CD4-positive, CD25-positive, alpha-beta regulatory T cell (primary cell): ENCODE data around the gene TRMT44. TPM values are rescaled to one million over a fixed set of nuclear protein-coding genes. Genes with fewer than 3 reads are reported as not detected.

Experiments used
- ATAC-seq, 2 donors: fragments of 150-1000 bp; cut with Tn5 transposase; one replicate each; pipeline ENCODE4 v1.10.0; 2021; ENCODE audit warnings: low read depth in 2 of 2, moderate number of reproducible peaks in 2 of 2, moderate library complexity in 1 of 2
- DNase-seq, 3 donors: peaks; one replicate each; pipeline versions ENCODE4 v3.0.0 to v3.0.0-alpha.2; 2012 to 2022; ENCODE audit warnings: mixed read lengths in 1 of 3
- H3K27ac ChIP-seq: one replicate; pipeline ENCODE4 v1.7.0; 2013; ENCODE audit warnings: mild to moderate bottlenecking, low read length; ENCODE audit not compliant: insufficient read depth, poor library complexity, severe bottlenecking
- H3K27me3 ChIP-seq: one replicate; pipeline ENCODE4 v1.7.0; 2013; ENCODE audit warnings: low read length; ENCODE audit not compliant: control insufficient read depth, insufficient read depth
- H3K36me3 ChIP-seq: one replicate; pipeline ENCODE4 v1.7.0; 2013; ENCODE audit warnings: mild to moderate bottlenecking, low read length, moderate library complexity; ENCODE audit not compliant: control insufficient read depth, insufficient read depth
- H3K4me1 ChIP-seq: 2 replicates; pipeline ENCODE4 v1.7.0; 2013; ENCODE audit warnings: mild to moderate bottlenecking, low read length; ENCODE audit not compliant: insufficient read depth, control insufficient read depth, poor library complexity, severe bottlenecking
- H3K4me3 ChIP-seq: one replicate; pipeline ENCODE4 v1.7.0; 2013; ENCODE audit warnings: low read depth, mild to moderate bottlenecking, low read length, moderate library complexity
- H3K9me3 ChIP-seq, 2 experiments: 1 replicate in 1 of 2; 2 replicates in 1 of 2; pipeline ENCODE4 v1.7.0; 2013; ENCODE audit warnings: low read length in 2 of 2, mild to moderate bottlenecking in 1 of 2, moderate library complexity in 1 of 2; ENCODE audit not compliant: control insufficient read depth in 2 of 2
- H3K27ac Mint-ChIP-seq, 3 donors: one replicate each; pipeline ENCODE4 v1.8.0; 2020 to 2022; ENCODE audit warnings: mild to moderate bottlenecking in 3 of 3, mixed read lengths in 3 of 3, moderate library complexity in 2 of 3
- H3K27me3 Mint-ChIP-seq: one replicate; pipeline ENCODE4 v1.8.0; 2022; ENCODE audit warnings: mild to moderate bottlenecking, mixed read lengths
- H3K36me3 Mint-ChIP-seq: one replicate; pipeline ENCODE4 v1.8.0; 2020; ENCODE audit warnings: mixed read lengths
- H3K4me1 Mint-ChIP-seq, 4 donors: one replicate each; pipeline ENCODE4 v1.8.0; 2020 to 2022; ENCODE audit warnings: mixed read lengths in 4 of 4, mild to moderate bottlenecking in 1 of 4
- H3K4me3 Mint-ChIP-seq, 4 donors: one replicate each; pipeline ENCODE4 v1.8.0; 2020 to 2022; ENCODE audit warnings: mild to moderate bottlenecking in 4 of 4, mixed read lengths in 4 of 4, moderate library complexity in 3 of 4
- H3K9me3 Mint-ChIP-seq, 7 donors: one replicate each; pipeline ENCODE4 v1.8.0; 2020 to 2022; ENCODE audit warnings: mixed read lengths in 7 of 7, mild to moderate bottlenecking in 3 of 7, moderate library complexity in 2 of 7
- polyA plus RNA-seq, 4 donors: library from polyadenylated mRNA; unstranded; fragments of 300-500 nt; fragmentation: Illumina TruSeq; gene quantifications; one replicate each; pipeline ENCODE4 v1.2.3, GENCODE V29; 2021
- total RNA-seq: library from RNA; stranded (reverse); gene quantifications from one replicate; pipeline ENCODE4 v1.2.3, GENCODE V29; 2022

TRMT44 gene, protein sequence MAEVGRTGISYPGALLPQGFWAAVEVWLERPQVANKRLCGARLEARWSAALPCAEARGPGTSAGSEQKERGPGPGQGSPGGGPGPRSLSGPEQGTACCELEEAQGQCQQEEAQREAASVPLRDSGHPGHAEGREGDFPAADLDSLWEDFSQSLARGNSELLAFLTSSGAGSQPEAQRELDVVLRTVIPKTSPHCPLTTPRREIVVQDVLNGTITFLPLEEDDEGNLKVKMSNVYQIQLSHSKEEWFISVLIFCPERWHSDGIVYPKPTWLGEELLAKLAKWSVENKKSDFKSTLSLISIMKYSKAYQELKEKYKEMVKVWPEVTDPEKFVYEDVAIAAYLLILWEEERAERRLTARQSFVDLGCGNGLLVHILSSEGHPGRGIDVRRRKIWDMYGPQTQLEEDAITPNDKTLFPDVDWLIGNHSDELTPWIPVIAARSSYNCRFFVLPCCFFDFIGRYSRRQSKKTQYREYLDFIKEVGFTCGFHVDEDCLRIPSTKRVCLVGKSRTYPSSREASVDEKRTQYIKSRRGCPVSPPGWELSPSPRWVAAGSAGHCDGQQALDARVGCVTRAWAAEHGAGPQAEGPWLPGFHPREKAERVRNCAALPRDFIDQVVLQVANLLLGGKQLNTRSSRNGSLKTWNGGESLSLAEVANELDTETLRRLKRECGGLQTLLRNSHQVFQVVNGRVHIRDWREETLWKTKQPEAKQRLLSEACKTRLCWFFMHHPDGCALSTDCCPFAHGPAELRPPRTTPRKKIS
- 26.2 TPM for total RNA-seq
- 10 to 100 TPM; 10.9 to 18.8 (median 13.2) TPM for polyA plus RNA-seq

DNA sequence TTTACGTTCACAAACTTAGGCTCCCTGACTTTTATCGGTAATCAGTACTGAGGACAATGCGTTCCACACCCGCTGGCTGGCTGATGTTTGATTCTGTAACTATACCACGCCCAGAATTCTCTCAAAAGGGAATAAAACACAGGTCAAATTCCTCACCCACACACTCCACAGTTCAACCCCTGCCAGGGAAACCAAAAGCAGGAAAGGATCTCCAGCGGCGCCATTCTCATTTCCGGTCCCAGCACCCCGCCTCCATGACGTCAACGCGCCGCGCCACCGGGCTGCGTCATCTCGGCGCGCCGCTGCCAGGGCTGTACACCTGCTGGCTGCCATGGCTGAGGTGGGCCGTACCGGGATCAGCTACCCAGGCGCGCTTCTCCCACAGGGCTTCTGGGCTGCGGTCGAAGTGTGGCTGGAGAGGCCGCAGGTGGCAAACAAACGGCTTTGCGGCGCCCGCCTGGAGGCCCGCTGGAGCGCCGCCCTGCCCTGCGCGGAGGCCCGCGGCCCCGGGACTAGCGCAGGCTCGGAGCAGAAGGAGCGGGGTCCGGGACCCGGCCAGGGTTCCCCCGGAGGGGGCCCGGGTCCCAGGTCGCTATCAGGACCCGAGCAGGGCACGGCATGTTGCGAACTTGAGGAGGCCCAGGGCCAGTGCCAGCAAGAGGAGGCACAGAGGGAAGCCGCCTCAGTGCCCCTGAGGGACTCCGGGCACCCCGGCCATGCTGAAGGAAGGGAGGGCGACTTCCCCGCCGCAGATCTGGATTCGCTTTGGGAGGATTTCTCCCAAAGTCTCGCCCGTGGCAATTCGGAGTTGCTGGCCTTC is at the start of gene TRMT44, which contains the start of gene ACOX3:
Gene TRMT44 (plus strand): TSS at position 286 of the 820 bp plus-strand sequence. CDS start 46 bp downstream, at position 332.
Gene ACOX3 (minus strand): TSS at position 232 of the 820 bp plus-strand sequence. CDS start 24,202 bp downstream, outside the sequence.
- Histone ChIP-seq H3K4me1 (peaks cover 56% of the 10 kb centered on the region), H3K9me3 (no peaks in the 10 kb centered on the region), H3K27me3 (no peaks in the 10 kb centered on the region), H3K27ac (peak within 1 kb of the TSS; percentile 92), H3K4me3 (peak within 1 kb of the TSS; percentile 100), H3K36me3 (no peaks in the 10 kb centered on the region)
- peak within 1 kb of the TSS; percentile 95 to 99 (median 98) for H3K4me3 Mint-ChIP-seq
- DNase-seq (peak; percentile 93 to 96 (median 93)), ATAC-seq (peak; percentile 86 to 91)
- H3K36me3 Mint-ChIP-seq = peaks cover 13% of the 10 kb centered on the region
- no peaks in the 10 kb centered on the region for H3K27me3 Mint-ChIP-seq
- peak within 1 kb of the TSS; percentile 98 to 100 (median 99) for H3K27ac Mint-ChIP-seq
- peaks cover 50 to 87% (median 68%) of the 10 kb centered on the region in 4 donors for H3K4me1 Mint-ChIP-seq
- H3K9me3 Mint-ChIP-seq = peaks cover 0 to 2% (median 0%) of the 10 kb centered on the region in 7 donors

GRCh38 chr4:8391071-8391470 is 49.5 kb upstream of the TRMT44 start:
- Histone ChIP-seq H3K27ac (no peak overlapping the region), H3K9me3 (no peaks in the 10 kb centered on the region), H3K36me3 (peaks cover 23% of the 10 kb centered on the region), H3K4me1 (peaks cover 5% of the 10 kb centered on the region), H3K4me3 (no peak overlapping the region), H3K27me3 (no peaks in the 10 kb centered on the region)
- Mint-ChIP-seq H3K27ac (peak overlapping the region in 2 of 3 donors; percentile 67 to 90), H3K4me1 (peaks cover 0 to 21% (median 7%) of the 10 kb centered on the region in 4 donors), H3K27me3 (no peaks in the 10 kb centered on the region), H3K9me3 (no peaks in the 10 kb centered on the region), H3K4me3 (no peak overlapping the region), H3K36me3 (peaks cover 20% of the 10 kb centered on the region)
- DNase-seq (no peak), ATAC-seq (no peak)

GRCh38 chr4:8391972-8392371 is 48.6 kb upstream of the TRMT44 start:
- Histone ChIP-seq H3K9me3 (no peaks in the 10 kb centered on the region), H3K36me3 (peaks cover 21% of the 10 kb centered on the region)

GRCh38 chr4:8392591-8393190 is 47.9 kb upstream of the TRMT44 start:
- H3K4me1 Mint-ChIP-seq = peaks cover 0 to 21% (median 7%) of the 10 kb centered on the region in 4 donors
- DNase-seq (no peak), ATAC-seq (no peak)
- H3K27me3 ChIP-seq = no peaks in the 10 kb centered on the region
- H3K36me3 ChIP-seq = peaks cover 18% of the 10 kb centered on the region
- H3K4me1 ChIP-seq = peaks cover 5% of the 10 kb centered on the region
- H3K9me3 Mint-ChIP-seq = no peaks in the 10 kb centered on the region
- H3K4me3 ChIP-seq = no peak overlapping the region
- H3K27ac ChIP-seq = no peak overlapping the region
- no peaks in the 10 kb centered on the region for H3K9me3 ChIP-seq
- no peaks in the 10 kb centered on the region for H3K27me3 Mint-ChIP-seq
- H3K27ac Mint-ChIP-seq = peak overlapping the region in 2 of 3 donors; percentile 67 to 84
- H3K36me3 Mint-ChIP-seq = peaks cover 22% of the 10 kb centered on the region
- peak overlapping the region in 1 of 4 donors; percentile 32 for H3K4me3 Mint-ChIP-seq

More at GRCh38 chr4:8391972-8392371, 48.6 kb upstream of the TRMT44 start:
- peak overlapping the region; percentile 39 for H3K27ac ChIP-seq
- DNase-seq = peak in 2 of 3 donors; percentile 41 to 87
- H3K9me3 Mint-ChIP-seq = no peaks in the 10 kb centered on the region
- peaks cover 0 to 21% (median 7%) of the 10 kb centered on the region in 4 donors for H3K4me1 Mint-ChIP-seq
- ATAC-seq = peak; percentile 68 to 80
- H3K36me3 Mint-ChIP-seq = peaks cover 26% of the 10 kb centered on the region
- H3K4me1 ChIP-seq = peaks cover 5% of the 10 kb centered on the region
- H3K27ac Mint-ChIP-seq = peak overlapping the region; percentile 47 to 90 (median 67)
- no peaks in the 10 kb centered on the region for H3K27me3 Mint-ChIP-seq
- H3K4me3 Mint-ChIP-seq = peak overlapping the region in 1 of 4 donors; percentile 32
- no peak overlapping the region for H3K4me3 ChIP-seq
- H3K27me3 ChIP-seq = no peaks in the 10 kb centered on the region

GRCh38 chr4:8393593-8394038 is 47.0 kb upstream of the TRMT44 start:
- Mint-ChIP-seq H3K36me3 (peaks cover 28% of the 10 kb centered on the region), H3K27me3 (no peaks in the 10 kb centered on the region)
- no peak for DNase-seq

GRCh38 chr4:8394061-8394519 is 46.5 kb upstream of the TRMT44 start:
- DNase-seq (no peak), ATAC-seq (no peak)
- H3K4me1 ChIP-seq = peaks cover 5% of the 10 kb centered on the region
- Mint-ChIP-seq H3K27me3 (no peaks in the 10 kb centered on the region), H3K36me3 (peaks cover 33% of the 10 kb centered on the region), H3K9me3 (no peaks in the 10 kb centered on the region), H3K4me3 (peak overlapping the region in 1 of 4 donors; percentile 39), H3K4me1 (peaks cover 0 to 21% (median 8%) of the 10 kb centered on the region in 4 donors), H3K27ac (no peak overlapping the region)
- H3K27ac ChIP-seq = no peak overlapping the region
- H3K27me3 ChIP-seq = no peaks in the 10 kb centered on the region
- H3K4me3 ChIP-seq = no peak overlapping the region
- H3K36me3 ChIP-seq = peaks cover 17% of the 10 kb centered on the region
- H3K9me3 ChIP-seq = no peaks in the 10 kb centered on the region

More at GRCh38 chr4:8393593-8394038, 47.0 kb upstream of the TRMT44 start:
- Mint-ChIP-seq H3K27ac (no peak overlapping the region), H3K9me3 (no peaks in the 10 kb centered on the region), H3K4me1 (peaks cover 0 to 21% (median 8%) of the 10 kb centered on the region in 4 donors), H3K4me3 (peak overlapping the region in 1 of 4 donors; percentile 39)
- Histone ChIP-seq H3K4me3 (no peak overlapping the region), H3K9me3 (no peaks in the 10 kb centered on the region), H3K27ac (no peak overlapping the region), H3K36me3 (peaks cover 18% of the 10 kb centered on the region), H3K4me1 (peaks cover 5% of the 10 kb centered on the region), H3K27me3 (no peaks in the 10 kb centered on the region)
- ATAC-seq = no peak
